IMR-90 (cell line): Measurements from ENCODE around the gene SEPTIN2. TPM values are rescaled to one million over a fixed set of nuclear protein-coding genes. Genes with fewer than 3 reads are reported as not detected.

Experiments used
- ATAC-seq: fragments of 200-7000 bp; cut with Tn5 transposase; 2 replicates; pipeline ENCODE4 v1.9.1; 2020; ENCODE audit warnings: low read depth, mild to moderate bottlenecking, moderate library complexity
- BruUV-seq: library from RNA; stranded (reverse); fragments of 400-500 nt; replicated peaks from 2 replicates; lab custom pipeline; 2021; lab: Mats Ljungman, UMichigan
- CTCF ChIA-PET: fragments of 300-600 bp; formaldehyde crosslinking; extraction: SDS; loops from one replicate; lab custom pipeline; 2021; ENCODE audit warnings: antibody characterized with exemption; lab: Yijun Ruan, JAX
- POLR2A ChIA-PET: fragments of 300-600 bp; sonication (Branson Sonifier 250); formaldehyde crosslinking; loops from one replicate; lab custom pipeline; 2022; ENCODE audit warnings: antibody characterized with exemption; ENCODE audit not compliant: unreplicated experiment; lab: Charles Lee
- DNase-seq: peaks from one replicate; pipeline ENCODE4 v3.0.0; 2013
- H2AFZ ChIP-seq: replicated peaks from 2 replicates; pipeline ENCODE3; 2013; ENCODE audit warnings: low read length, mild to moderate bottlenecking; ENCODE audit not compliant: poor library complexity
- H2AK5ac ChIP-seq: 2 replicates; pipeline ENCODE4 v1.6.1; 2013; ENCODE audit warnings: low read depth, low read length, inconsistent platforms
- H2AK9ac ChIP-seq: replicated peaks from 2 replicates; pipeline ENCODE3; 2013; ENCODE audit warnings: mild to moderate bottlenecking, low read depth, low read length, moderate library complexity; ENCODE audit not compliant: poor library complexity
- H2BK120ac ChIP-seq: 2 replicates; pipeline ENCODE4 v1.6.1; 2013; ENCODE audit warnings: low read depth, low read length, inconsistent platforms
- H2BK15ac ChIP-seq: 3 replicates; pipeline ENCODE4 v1.6.1; 2013; ENCODE audit warnings: low read depth, low read length, inconsistent platforms
- H2BK20ac ChIP-seq: 2 replicates; pipeline ENCODE4 v1.6.1; 2013; ENCODE audit warnings: low read depth, mild to moderate bottlenecking, inconsistent platforms, low read length, moderate library complexity
- H2BK5ac ChIP-seq: 2 replicates; pipeline ENCODE4 v1.6.1; 2013; ENCODE audit warnings: mild to moderate bottlenecking, low read depth, low read length, inconsistent platforms; ENCODE audit not compliant: poor library complexity, severe bottlenecking
- H3K14ac ChIP-seq: replicated peaks from 2 replicates; pipeline ENCODE4 v1.6.1; 2013; ENCODE audit warnings: low read depth, low read length, inconsistent platforms
- H3K18ac ChIP-seq: 2 replicates; pipeline ENCODE4 v1.6.1; 2013; ENCODE audit warnings: low read depth, low read length, control low read depth
- H3K23ac ChIP-seq: 2 replicates; pipeline ENCODE4 v1.6.1; 2013; ENCODE audit warnings: low read depth, low read length, inconsistent platforms
- H3K27ac ChIP-seq: 2 replicates; pipeline ENCODE4 v1.5.1; 2013; ENCODE audit warnings: mild to moderate bottlenecking, control low read depth, low read length; ENCODE audit not compliant: insufficient read depth
- H3K27me3 ChIP-seq: 2 replicates; pipeline ENCODE4 v1.6.1; 2013; ENCODE audit warnings: low read length; ENCODE audit not compliant: control insufficient read depth, insufficient read depth
- H3K36me3 ChIP-seq: 2 replicates; pipeline ENCODE4 v1.6.1; 2013; ENCODE audit warnings: low read length, mixed read lengths; ENCODE audit not compliant: control insufficient read depth, insufficient read depth
- H3K4ac ChIP-seq: 2 replicates; pipeline ENCODE4 v1.6.1; 2013; ENCODE audit warnings: low read depth, low read length, inconsistent platforms
- H3K4me1 ChIP-seq: 2 replicates; pipeline ENCODE4 v1.6.1; 2013; ENCODE audit warnings: low read length, mixed read lengths; ENCODE audit not compliant: control insufficient read depth, insufficient read depth
- H3K4me2 ChIP-seq: 2 replicates; pipeline ENCODE4 v1.6.1; 2013; ENCODE audit warnings: low read depth, mild to moderate bottlenecking, control low read depth, low read length, moderate library complexity
- H3K4me3 ChIP-seq: 2 replicates; pipeline ENCODE4 v1.5.1; 2013; ENCODE audit warnings: low read depth, mild to moderate bottlenecking, control low read depth, low read length, moderate library complexity; ENCODE audit not compliant: insufficient read depth
- H3K56ac ChIP-seq: 2 replicates; pipeline ENCODE4 v1.6.1; 2013; ENCODE audit warnings: low read length, inconsistent platforms; ENCODE audit not compliant: insufficient read depth; ENCODE audit errors: extremely low read depth
- H3K79me1 ChIP-seq, 2 experiments: 2 replicates each; pipeline ENCODE4 v1.6.1; 2013; ENCODE audit warnings: low read length in 2 of 2, inconsistent platforms in 1 of 2, low read depth in 1 of 2
- H3K9ac ChIP-seq: 2 replicates; pipeline ENCODE4 v1.6.1; 2013; ENCODE audit warnings: low read depth, low read length, control low read depth
- H3K9me1 ChIP-seq: 2 replicates; pipeline ENCODE4 v1.6.1; 2013; ENCODE audit warnings: low read length, inconsistent platforms; ENCODE audit not compliant: insufficient read depth
- H3K9me3 ChIP-seq: 2 replicates; pipeline ENCODE4 v1.6.1; 2013; ENCODE audit warnings: low read length; ENCODE audit not compliant: control insufficient read depth, insufficient read depth
- H4K20me1 ChIP-seq: 2 replicates; pipeline ENCODE4 v1.6.1; 2013; ENCODE audit warnings: low read length, inconsistent platforms; ENCODE audit not compliant: insufficient read depth
- H4K5ac ChIP-seq: 2 replicates; pipeline ENCODE4 v1.6.1; 2013; ENCODE audit warnings: mild to moderate bottlenecking, low read depth, low read length, control low read depth
- H4K8ac ChIP-seq, 2 experiments: 2 replicates each; pipeline ENCODE4 v1.6.1; 2013; ENCODE audit warnings: low read depth in 2 of 2, low read length in 2 of 2, control low read depth in 1 of 2, inconsistent platforms in 1 of 2
- H4K91ac ChIP-seq: 2 replicates; pipeline ENCODE4 v1.6.1; 2013; ENCODE audit warnings: low read depth, low read length, inconsistent platforms; ENCODE audit not compliant: insufficient read depth
- CHD1 ChIP-seq: IDR thresholded peaks from 2 replicates; pipeline ENCODE4 v1.6.1; 2012; ENCODE audit warnings: low read depth, low read length, improper control_type of control experiment
- MAZ ChIP-seq: IDR thresholded peaks from 2 replicates; pipeline ENCODE4 v1.6.1; 2012; ENCODE audit warnings: low read depth, mild to moderate bottlenecking, low read length, improper control_type of control experiment, moderate library complexity, borderline replicate concordance
- MXI1 ChIP-seq: IDR thresholded peaks from 2 replicates; pipeline ENCODE4 v1.6.1; 2012; ENCODE audit warnings: low read depth, mild to moderate bottlenecking, low read length, moderate library complexity, borderline replicate concordance
- POLR2A ChIP-seq: IDR thresholded peaks from 2 replicates; pipeline ENCODE4 v1.6.1; 2012; ENCODE audit warnings: mild to moderate bottlenecking, low read depth, low read length
- RAD21 ChIP-seq: IDR thresholded peaks from 2 replicates; pipeline ENCODE4 v1.6.1; 2012; ENCODE audit warnings: low read length, improper control_type of control experiment
- RCOR1 ChIP-seq: IDR thresholded peaks from 2 replicates; pipeline ENCODE4 v1.6.1; 2012; ENCODE audit warnings: mild to moderate bottlenecking, low read length, improper control_type of control experiment; ENCODE audit not compliant: insufficient replicate concordance
- RFX5 ChIP-seq: IDR thresholded peaks from 2 replicates; pipeline ENCODE4 v1.8.0; 2012; ENCODE audit warnings: low read depth, mild to moderate bottlenecking, low read length, moderate library complexity
- SMC3 ChIP-seq: fragments of 150-350 bp; IDR thresholded peaks from 2 replicates; pipeline ENCODE4 v1.6.1; 2016; ENCODE audit warnings: low read depth, mild to moderate bottlenecking, antibody characterized with exemption, low read length, moderate library complexity
- WGBS, 2 experiments: methylation state at CpG; one replicate each; pipeline versions ENCODE4 v1.1.5 to v1.1.7; 2013; ENCODE audit warnings: missing lambda C conversion rate in 2 of 2; ENCODE audit not compliant: insufficient read length in 1 of 2; ENCODE audit errors: extremely low coverage in 2 of 2; 5-methylcytosine and 5-hydroxymethylcytosine counted together
- dilution Hi-C: fragments of 300-500 bp; cut with HindIII; formaldehyde crosslinking; loops from one replicate; pipeline ENCODE4 v1.14.3; 2018; ENCODE audit warnings: low sequenced_read_pairs; ENCODE audit not compliant: unreplicated experiment
- in situ Hi-C: fragments of 300-500 bp; cut with MboI; formaldehyde crosslinking; loops from 3 replicates; pipeline ENCODE4 v1.14.3; 2019; ENCODE audit warnings: low sequenced_read_pairs, inconsistent platforms, mixed read lengths
- intact Hi-C: fragments of 100-400 bp; cut with micrococcal nuclease; formaldehyde crosslinking; loops from 2 replicates; pipeline ENCODE4 v1.10.0; 2022
- polyA plus RNA-seq, 3 experiments: library from polyadenylated mRNA; depleted of rRNA; stranded (reverse); fragments of >200 nt; gene quantifications; 2 replicates each; pipeline ENCODE4 v1.2.3, GENCODE V29; 2012; ENCODE audit warnings: low replicate concordance in 1 of 3
- total RNA-seq: library from RNA; depleted of rRNA; stranded (reverse); fragments of >200 nt; gene quantifications from 2 replicates; pipeline ENCODE4 v1.2.3, GENCODE V29; 2012
- TF ChIP-seq, protein P1 (sequence below): fragments of 150-350 bp; IDR thresholded peaks from 2 replicates; pipeline ENCODE4 v1.6.1; 2016; ENCODE audit warnings: low read depth, mild to moderate bottlenecking, low read length, moderate library complexity, borderline replicate concordance
- TF ChIP-seq, protein P2 (sequence below): fragments of 150-350 bp; IDR thresholded peaks from 2 replicates; pipeline ENCODE4 v1.6.1; 2017; ENCODE audit warnings: mild to moderate bottlenecking, antibody characterized with exemption, low read length, low read depth
- TF ChIP-seq, protein P3 (sequence below): conservative IDR thresholded peaks from 2 replicates; pipeline ENCODE4 v1.5.1; 2012; ENCODE audit warnings: mild to moderate bottlenecking, low read depth, low read length, improper control_type of control experiment

The SEPTIN2 gene
- total and polyA plus RNA-seq, 2 of the 4 experiments (the other 2 are of a cell fraction): 420 to 504 TPM

DNA sequence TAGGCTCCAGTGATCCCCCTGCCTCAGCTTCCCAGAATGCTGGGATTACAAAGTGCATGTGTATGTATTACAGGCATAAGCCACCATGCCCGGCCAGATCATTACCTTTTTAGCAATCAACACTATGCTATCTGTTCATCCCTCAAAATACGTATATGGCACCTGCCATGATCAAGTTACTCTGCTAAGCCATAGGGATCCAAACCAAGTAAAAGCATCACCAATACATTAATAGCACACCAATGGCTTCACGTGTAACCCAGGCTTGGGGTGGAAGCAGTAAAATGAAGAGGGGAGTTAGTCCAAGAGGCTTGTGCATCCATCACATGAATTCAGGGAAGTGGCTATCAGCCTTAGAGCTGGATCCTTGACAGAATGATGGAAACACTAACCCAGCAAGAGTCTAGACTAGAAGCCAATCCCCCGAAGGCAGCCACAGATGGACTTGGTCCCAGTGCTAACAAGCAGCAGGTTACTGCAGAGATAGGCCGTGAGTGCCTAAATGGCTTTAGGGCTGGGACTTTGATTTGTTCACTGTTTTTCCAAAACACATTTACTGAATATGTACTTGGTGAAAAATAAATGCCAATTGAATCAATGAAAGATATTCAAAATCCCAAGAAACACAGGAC lies 11.6 kb upstream of the SEPTIN2 start:
- Histone ChIP-seq H3K27me3 (no peaks in the 10 kb centered on the region), H2BK20ac (no peak overlapping the region), H2BK5ac (no peak overlapping the region), H3K4ac (no peak overlapping the region), H3K18ac (no peak overlapping the region), H3K4me3 (no peak overlapping the region), H3K9me1 (peaks cover 34% of the 10 kb centered on the region), H3K9me3 (no peaks in the 10 kb centered on the region), H4K8ac (no peak overlapping the region), H4K91ac (no peak overlapping the region), H3K4me2 (no peak overlapping the region), H3K9ac (no peak overlapping the region), H3K27ac (no peak overlapping the region), H2AK9ac (no peak overlapping the region), H3K36me3 (peaks cover 5% of the 10 kb centered on the region; the same call in 1 of the 2 replicates), H3K4me1 (0 out of 2 replicates have a peak, but pooled peaks cover 7% of the 10 kb centered on the region), H2BK120ac (no peak overlapping the region), H3K79me1 (peaks cover 16 to 69% of the 10 kb centered on the region in 2 experiments; a peak in 3 of 4 replicates), H3K56ac (no peak overlapping the region), H3K14ac (no peak overlapping the region), H2BK15ac (no peak overlapping the region), H2AK5ac (no peak overlapping the region), H2AFZ (no peak overlapping the region), H4K20me1 (peaks cover 80% of the 10 kb centered on the region), H3K23ac (0 out of 2 replicates have a peak overlapping the region, but pooled peaks have one; percentile 12), H4K5ac (no peak overlapping the region)
- intact Hi-C loops (no loop called here), dilution Hi-C loops (no loop called here), in situ Hi-C loops (no loop called here)
- 100% methylated on average over 1 of the region's 5 CpGs; no CpG with 5 or more reads in 1 of the 2 experiments for WGBS, 2 experiments
- POLR2A ChIA-PET: interaction anchor here (0.6 kb wide), 1 partner anchor 15 kb away, joined by 8 read pairs; no protein-coding TSS in a partner anchor
- no TSS peak for BruUV-seq
- TF ChIP-seq CHD1 (no peak), MXI1 (no peak), RCOR1 (no peak), MAZ (no peak), RAD21 (no peak), RFX5 (no peak), POLR2A (no peak), SMC3 (no peak)
- TF ChIP-seq, protein P1, sequence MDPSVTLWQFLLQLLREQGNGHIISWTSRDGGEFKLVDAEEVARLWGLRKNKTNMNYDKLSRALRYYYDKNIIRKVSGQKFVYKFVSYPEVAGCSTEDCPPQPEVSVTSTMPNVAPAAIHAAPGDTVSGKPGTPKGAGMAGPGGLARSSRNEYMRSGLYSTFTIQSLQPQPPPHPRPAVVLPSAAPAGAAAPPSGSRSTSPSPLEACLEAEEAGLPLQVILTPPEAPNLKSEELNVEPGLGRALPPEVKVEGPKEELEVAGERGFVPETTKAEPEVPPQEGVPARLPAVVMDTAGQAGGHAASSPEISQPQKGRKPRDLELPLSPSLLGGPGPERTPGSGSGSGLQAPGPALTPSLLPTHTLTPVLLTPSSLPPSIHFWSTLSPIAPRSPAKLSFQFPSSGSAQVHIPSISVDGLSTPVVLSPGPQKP: no peak
- TF ChIP-seq, protein P2, sequence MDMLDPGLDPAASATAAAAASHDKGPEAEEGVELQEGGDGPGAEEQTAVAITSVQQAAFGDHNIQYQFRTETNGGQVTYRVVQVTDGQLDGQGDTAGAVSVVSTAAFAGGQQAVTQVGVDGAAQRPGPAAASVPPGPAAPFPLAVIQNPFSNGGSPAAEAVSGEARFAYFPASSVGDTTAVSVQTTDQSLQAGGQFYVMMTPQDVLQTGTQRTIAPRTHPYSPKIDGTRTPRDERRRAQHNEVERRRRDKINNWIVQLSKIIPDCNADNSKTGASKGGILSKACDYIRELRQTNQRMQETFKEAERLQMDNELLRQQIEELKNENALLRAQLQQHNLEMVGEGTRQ: no peak
- TF ChIP-seq, protein P3, sequence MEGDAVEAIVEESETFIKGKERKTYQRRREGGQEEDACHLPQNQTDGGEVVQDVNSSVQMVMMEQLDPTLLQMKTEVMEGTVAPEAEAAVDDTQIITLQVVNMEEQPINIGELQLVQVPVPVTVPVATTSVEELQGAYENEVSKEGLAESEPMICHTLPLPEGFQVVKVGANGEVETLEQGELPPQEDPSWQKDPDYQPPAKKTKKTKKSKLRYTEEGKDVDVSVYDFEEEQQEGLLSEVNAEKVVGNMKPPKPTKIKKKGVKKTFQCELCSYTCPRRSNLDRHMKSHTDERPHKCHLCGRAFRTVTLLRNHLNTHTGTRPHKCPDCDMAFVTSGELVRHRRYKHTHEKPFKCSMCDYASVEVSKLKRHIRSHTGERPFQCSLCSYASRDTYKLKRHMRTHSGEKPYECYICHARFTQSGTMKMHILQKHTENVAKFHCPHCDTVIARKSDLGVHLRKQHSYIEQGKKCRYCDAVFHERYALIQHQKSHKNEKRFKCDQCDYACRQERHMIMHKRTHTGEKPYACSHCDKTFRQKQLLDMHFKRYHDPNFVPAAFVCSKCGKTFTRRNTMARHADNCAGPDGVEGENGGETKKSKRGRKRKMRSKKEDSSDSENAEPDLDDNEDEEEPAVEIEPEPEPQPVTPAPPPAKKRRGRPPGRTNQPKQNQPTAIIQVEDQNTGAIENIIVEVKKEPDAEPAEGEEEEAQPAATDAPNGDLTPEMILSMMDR: no peak
- CTCF ChIA-PET: no interaction called here
- no peak for ATAC-seq
- no peak for DNase-seq
